Tibial nerve (tissue), 4 donors: Measurements from ENCODE around the gene RREB1.

ENCODE experiments used
- EP300 ChIP-seq, 2 donors: sonication (generic); formaldehyde crosslinking; IDR thresholded peaks; one replicate each; pipeline ENCODE4 v1.6.1; 2017; ENCODE audit warnings: antibody characterized with exemption in 2 of 2, mild to moderate bottlenecking in 1 of 2
- TF ChIP-seq, protein P1 (sequence below), 5 experiments: fragments of 200-600 bp in 3 of 5; fragments of 450-650 bp in 2 of 5; sonication (generic) in 3 of 5; IDR thresholded peaks; one replicate each; pipeline ENCODE4 v1.5.1; 2016 to 2019; ENCODE audit warnings: antibody characterized with exemption in 5 of 5, mild to moderate bottlenecking in 3 of 5, moderate library complexity in 2 of 5

DNA sequence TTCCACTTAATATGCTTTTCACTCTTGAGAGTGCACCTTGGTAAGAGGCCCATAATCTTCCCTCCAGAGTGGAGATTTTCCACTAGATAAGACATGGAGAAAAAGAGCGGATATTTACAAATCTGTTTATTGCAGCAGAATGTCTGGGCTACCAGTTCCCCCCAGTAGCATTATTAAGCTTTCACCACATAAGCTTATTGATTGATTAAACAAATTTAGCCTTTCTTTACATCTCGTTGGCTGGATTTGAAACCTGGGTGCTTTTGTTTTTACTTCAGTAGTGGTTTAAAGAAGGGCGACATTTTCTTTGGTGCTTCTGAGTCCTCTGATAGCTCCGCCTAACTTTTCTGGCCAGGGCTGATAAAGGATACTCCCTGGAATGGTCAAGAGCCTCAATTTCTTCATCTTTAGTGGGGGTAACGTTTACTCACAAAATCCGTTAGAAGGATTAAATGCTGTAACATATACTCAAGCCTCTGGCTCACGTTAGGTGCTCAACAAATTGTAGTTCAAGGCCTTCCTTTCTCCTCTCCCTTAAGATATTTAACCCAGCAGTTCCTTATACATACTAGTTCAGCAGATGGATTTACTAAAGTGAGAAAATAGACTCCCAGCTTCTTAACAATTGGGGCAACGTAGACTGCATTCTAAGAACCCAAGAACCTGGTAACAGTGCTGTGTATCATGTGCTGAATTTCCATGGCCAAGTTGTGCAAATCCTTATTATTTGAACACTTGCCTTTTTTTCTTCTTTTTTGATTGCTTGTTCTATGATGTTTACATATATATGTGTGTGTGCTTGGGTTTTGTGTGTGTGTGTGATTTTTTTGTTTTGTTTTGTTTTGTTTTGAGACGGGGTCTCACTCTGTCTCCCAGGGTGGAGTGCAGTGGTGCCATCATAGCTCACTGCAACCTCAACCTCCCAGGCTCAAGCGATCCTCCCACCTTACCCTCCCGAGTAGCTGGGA, 91.4 kb downstream of the RREB1 start:
- TF ChIP-seq, protein P1, sequence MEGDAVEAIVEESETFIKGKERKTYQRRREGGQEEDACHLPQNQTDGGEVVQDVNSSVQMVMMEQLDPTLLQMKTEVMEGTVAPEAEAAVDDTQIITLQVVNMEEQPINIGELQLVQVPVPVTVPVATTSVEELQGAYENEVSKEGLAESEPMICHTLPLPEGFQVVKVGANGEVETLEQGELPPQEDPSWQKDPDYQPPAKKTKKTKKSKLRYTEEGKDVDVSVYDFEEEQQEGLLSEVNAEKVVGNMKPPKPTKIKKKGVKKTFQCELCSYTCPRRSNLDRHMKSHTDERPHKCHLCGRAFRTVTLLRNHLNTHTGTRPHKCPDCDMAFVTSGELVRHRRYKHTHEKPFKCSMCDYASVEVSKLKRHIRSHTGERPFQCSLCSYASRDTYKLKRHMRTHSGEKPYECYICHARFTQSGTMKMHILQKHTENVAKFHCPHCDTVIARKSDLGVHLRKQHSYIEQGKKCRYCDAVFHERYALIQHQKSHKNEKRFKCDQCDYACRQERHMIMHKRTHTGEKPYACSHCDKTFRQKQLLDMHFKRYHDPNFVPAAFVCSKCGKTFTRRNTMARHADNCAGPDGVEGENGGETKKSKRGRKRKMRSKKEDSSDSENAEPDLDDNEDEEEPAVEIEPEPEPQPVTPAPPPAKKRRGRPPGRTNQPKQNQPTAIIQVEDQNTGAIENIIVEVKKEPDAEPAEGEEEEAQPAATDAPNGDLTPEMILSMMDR (IDR thresholded peaks at IDR 0.05) = no peak
- TF ChIP-seq EP300 (IDR thresholded peaks at IDR 0.05) = no peak
